Chondrocyte (in vitro differentiated cells): ENCODE data around the gene CBLL1. TPM values are rescaled to one million over a fixed set of nuclear protein-coding genes. Genes with fewer than 3 reads are reported as not detected.

Experiments used
- DNase-seq: peaks from one replicate; pipeline ENCODE4 v3.0.0; 2021; ENCODE audit warnings: mixed read lengths, low spot score
- H3K27ac Mint-ChIP-seq: one replicate; pipeline ENCODE4 v1.8.0; 2021; ENCODE audit warnings: mild to moderate bottlenecking, moderate library complexity, mixed read lengths; ENCODE audit not compliant: unreplicated experiment
- H3K27me3 Mint-ChIP-seq: 2 replicates; pipeline ENCODE4 v1.8.0; 2021; ENCODE audit warnings: low read depth, mixed read lengths
- H3K36me3 Mint-ChIP-seq: 2 replicates; pipeline ENCODE4 v1.8.0; 2021; ENCODE audit warnings: low read depth, mixed read lengths
- H3K4me1 Mint-ChIP-seq: 2 replicates; pipeline ENCODE4 v1.8.0; 2021; ENCODE audit warnings: low read depth, mild to moderate bottlenecking, mixed read lengths
- H3K4me3 Mint-ChIP-seq: one replicate; pipeline ENCODE4 v1.8.0; 2021; ENCODE audit warnings: mild to moderate bottlenecking, moderate library complexity, mixed read lengths; ENCODE audit not compliant: unreplicated experiment
- H3K9me3 Mint-ChIP-seq: 2 replicates; pipeline ENCODE4 v1.8.0; 2021; ENCODE audit warnings: low read depth, mixed read lengths
- CTCF ChIP-seq: fragments of 200-600 bp; sonication (generic); IDR thresholded peaks from 2 replicates; pipeline ENCODE4 v1.5.0; 2021; ENCODE audit warnings: antibody characterized with exemption, mild to moderate bottlenecking, moderate library complexity
- total RNA-seq: library from RNA; stranded (reverse); gene quantifications from 3 replicates; pipeline ENCODE4 v1.2.1, GENCODE V29; 2021

CBLL1 gene
- total RNA-seq, 1 donor from 2014 or later: 17.4 TPM

DNA sequence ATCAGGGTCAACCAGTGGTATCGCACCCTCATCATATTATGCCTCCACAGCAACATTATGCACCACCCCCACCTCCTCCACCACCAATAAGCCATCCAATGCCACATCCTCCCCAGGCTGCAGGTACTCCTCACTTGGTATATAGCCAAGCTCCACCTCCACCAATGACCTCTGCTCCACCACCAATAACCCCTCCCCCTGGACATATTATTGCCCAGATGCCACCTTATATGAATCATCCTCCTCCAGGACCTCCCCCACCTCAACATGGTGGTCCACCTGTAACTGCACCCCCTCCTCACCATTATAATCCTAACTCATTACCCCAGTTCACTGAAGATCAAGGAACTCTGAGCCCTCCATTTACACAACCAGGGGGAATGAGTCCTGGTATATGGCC, 14.7 kb downstream of the CBLL1 start:
- Mint-ChIP-seq H3K27me3 (no peaks in the 10 kb centered on the region), H3K36me3 (peaks cover 30% of the 10 kb centered on the region), H3K27ac (no peak overlapping the region), H3K4me3 (no peak overlapping the region), H3K4me1 (no peaks in the 10 kb centered on the region), H3K9me3 (no peaks in the 10 kb centered on the region)
- DNase-seq: no peak
- no peak for TF ChIP-seq CTCF

DNA sequence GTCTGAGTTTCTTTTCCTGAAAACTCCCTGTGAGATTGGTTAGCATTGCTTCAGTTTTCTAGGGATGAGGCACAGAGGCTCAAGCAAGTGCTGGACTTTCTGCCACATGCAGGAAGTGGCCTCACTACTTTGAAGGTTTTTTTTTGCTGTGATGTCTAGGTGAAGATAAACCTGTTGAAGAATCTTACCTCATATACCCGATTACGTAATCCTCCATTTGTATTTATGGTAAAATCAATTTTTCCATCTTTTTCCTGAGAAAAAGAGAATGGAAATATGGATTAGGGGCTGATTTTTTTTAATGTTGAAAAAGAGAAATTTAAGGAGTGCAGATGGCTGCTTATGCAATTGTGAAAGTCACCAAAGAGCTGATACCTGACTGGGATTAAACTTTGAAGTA, 23.4 kb downstream of the CBLL1 start:
- peaks cover 18% of the 10 kb centered on the region for H3K27me3 Mint-ChIP-seq
- no peak overlapping the region for H3K4me3 Mint-ChIP-seq
- no peak overlapping the region for H3K27ac Mint-ChIP-seq
- DNase-seq: no peak
- no peak for TF ChIP-seq CTCF
- no peaks in the 10 kb centered on the region for H3K4me1 Mint-ChIP-seq
- no peaks in the 10 kb centered on the region for H3K36me3 Mint-ChIP-seq
- no peaks in the 10 kb centered on the region for H3K9me3 Mint-ChIP-seq

DNA sequence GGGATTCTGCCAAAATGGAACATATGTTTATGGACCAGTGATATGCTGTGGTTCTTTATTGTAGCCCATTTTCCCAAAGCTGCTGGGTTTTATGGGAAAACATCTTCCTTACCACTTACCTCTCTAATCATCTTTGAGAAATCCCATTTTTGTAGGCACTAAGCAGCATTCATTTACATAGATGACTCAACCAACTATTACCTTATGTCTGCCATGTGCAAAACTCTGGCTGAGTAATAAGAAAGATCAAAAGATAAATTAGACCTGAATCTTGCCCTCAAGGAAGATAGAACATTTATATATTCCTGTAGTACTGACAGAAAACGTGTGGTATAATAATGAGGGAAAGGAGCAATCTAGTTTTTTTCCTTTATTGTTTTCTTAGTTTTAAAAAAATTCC, 24.3 kb downstream of the CBLL1 start:
- peaks cover 24% of the 10 kb centered on the region for H3K27me3 Mint-ChIP-seq
- H3K36me3 Mint-ChIP-seq: no peaks in the 10 kb centered on the region
- TF ChIP-seq CTCF: no peak
- no peak overlapping the region for H3K4me3 Mint-ChIP-seq
- no peak overlapping the region for H3K27ac Mint-ChIP-seq
- H3K4me1 Mint-ChIP-seq: no peaks in the 10 kb centered on the region
- no peaks in the 10 kb centered on the region for H3K9me3 Mint-ChIP-seq
- no peak for DNase-seq

- Mint-ChIP-seq H3K36me3 (peaks cover 2% of the 10 kb centered on the region), H3K4me3 (no peak overlapping the region), H3K9me3 (peaks cover 4% of the 10 kb centered on the region), H3K27ac (no peak overlapping the region), H3K27me3 (peaks cover 29% of the 10 kb centered on the region), H3K4me1 (no peaks in the 10 kb centered on the region)
- no peak for TF ChIP-seq CTCF
- no peak for DNase-seq
Measured at GRCh38 chr7:107773027-107773426, 29.1 kb downstream of the CBLL1 start.

GRCh38 chr7:107777702-107778101, 33.8 kb downstream of the CBLL1 start:
- no peak for TF ChIP-seq CTCF
- peaks cover 3% of the 10 kb centered on the region for H3K36me3 Mint-ChIP-seq
- no peak overlapping the region for H3K4me3 Mint-ChIP-seq
- no peak for DNase-seq
- H3K9me3 Mint-ChIP-seq: peaks cover 4% of the 10 kb centered on the region
- H3K27ac Mint-ChIP-seq: no peak overlapping the region
- peaks cover 13% of the 10 kb centered on the region for H3K27me3 Mint-ChIP-seq
- no peaks in the 10 kb centered on the region for H3K4me1 Mint-ChIP-seq
